GOT3 (cell line): ENCODE measurements around the gene RFXANK.
"Not testable (repeated sequence)": the region's sequence is repeated elsewhere in the genome, so short reads cannot be mapped to it uniquely, and the experiment has no call there.

ENCODE experiments used
- DNase-seq: peaks from one replicate; lab custom pipeline; 2025; ENCODE audit warnings: mixed read lengths; lab: John Stamatoyannopoulos, UW

Gene RFXANK

DNA sequence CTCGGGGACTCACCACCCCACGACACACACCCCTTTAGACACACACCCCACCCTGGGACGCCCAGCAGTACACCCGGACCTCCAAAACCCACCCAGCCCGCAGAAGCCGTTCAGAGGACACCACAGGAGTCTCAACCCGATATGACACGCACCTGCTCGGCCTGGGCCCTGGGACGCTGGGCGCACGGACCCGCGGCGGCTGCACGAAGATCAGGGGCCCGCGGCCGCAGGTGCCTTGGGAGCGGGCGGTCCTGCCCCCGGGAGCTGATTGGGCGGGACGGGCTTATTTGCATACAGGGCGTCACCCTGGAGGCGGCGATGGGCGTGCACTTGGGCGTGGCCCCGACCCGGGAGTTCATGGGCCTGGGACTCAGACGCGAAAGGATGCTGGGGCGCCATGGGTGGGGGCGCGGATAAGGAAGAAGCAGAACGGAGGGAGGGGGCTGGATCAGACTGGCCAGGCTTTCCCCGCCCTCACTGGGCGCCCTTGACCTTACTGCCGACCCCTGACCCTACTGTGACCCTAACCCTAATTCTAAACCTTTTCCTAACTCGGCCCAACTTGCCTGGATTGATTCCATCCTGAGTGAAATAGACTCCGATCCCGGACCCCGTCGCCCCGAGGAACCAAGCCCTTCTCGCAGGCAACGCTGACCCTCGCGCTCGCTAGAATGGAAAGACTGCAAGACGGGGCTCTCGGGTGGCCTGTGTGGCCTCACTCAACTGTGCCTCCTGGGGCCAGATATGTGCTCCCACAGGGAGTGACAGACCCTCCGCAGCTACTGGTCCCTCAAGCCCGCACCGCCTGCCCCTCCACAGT lies 21.8 kb upstream of the RFXANK start, which contains the start of gene MEF2B:
MEF2B (minus strand) TSS at position 211 of the 820 bp plus-strand sequence. CDS start 19,528 bp downstream, outside the sequence.
- no peak for DNase-seq

DNA sequence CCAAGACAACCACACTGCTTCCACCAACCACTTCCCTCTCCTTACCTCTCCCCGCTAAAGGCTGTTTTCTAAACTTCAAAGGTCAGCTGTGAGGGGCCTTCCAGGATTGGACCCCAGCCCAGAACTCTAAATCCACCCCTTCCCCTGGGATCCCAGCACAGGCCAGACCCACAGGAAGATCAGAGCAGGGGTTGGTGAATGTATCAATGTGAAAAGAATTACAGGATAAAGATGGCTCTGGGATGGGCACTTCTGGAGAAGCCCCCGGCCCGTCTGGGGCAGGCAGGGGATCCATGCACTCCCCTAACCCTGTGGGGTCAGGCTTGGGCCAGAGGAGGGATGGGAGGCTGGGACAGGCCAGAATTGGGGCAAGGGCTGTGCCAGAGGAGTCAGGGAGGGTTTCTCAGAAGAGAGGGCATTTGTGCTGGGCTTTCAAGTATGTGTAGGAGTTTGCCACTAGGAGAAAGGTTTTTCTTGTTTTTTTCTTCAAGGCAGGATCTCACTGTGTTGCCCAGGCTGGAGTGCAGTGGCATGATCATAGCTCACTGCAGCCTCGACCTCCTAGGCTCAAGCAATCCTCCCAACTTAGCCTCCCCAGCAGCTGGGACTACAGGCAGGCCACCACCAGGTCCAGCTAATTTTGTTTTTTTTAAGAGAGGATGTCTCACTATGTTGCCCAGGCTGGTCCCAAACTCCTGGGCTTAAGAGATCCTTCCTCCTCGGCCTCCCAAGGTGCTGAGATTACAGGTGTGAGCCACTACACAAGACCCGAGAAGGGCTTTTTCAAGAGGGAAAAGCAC lies 21.0 kb upstream of the RFXANK start:
- no peak for DNase-seq

DNA sequence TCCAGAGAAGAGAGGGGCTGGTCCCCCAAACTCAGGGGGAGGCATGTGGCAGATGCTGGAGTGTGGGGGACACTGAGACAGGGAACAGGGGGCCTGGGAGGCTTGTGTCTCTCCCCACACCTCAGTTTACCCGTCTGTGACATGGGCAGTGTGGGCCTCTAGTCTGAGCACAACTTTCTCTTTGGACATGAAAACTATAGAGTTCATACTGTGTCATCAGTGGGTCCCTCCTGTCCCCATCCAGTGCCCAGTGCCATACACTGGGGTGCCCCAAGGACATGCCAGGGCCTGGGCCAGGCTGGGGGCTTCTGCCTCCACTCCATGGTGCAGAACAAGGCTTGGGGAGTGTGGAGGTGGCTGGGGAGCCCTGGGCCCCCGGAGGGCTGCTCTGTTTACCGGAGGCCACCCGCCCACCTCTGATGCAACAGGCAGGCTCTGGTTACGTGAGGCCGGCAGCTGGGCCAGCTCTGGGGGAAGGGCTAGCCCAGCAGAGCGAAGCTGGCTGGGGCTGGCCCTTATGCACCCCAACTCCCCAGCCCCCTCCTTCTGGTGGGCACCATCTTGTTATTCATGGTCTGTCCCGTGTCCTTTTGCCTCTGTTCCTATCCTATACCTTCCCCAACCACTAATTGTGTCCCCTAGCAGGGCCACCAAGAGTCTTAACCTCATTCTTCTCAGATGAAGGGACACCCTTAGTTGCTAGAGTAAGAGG lies 20.1 kb upstream of the RFXANK start:
- DNase-seq = no peak

DNA sequence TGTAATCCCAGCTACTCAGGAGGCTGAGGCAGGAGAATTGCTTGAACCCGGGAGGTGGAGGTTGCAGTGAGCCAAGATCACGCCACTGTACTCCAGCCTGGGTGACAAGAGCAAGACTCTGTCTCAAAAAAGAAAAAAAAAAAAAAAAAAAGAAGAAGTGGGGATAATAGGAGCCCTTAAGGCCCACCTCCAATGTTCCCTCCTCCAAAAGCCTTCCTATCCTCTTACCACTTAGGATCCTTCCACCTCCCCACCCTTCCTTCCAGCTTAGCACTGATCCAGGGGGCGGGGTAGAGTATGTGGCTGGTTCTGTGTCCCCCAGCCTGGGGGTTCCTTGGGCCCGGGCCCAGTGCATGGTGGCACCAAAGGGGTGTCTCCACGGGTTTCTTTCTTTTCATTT lies 18.8 kb upstream of the RFXANK start:
- DNase-seq = not testable (repeated sequence)

DNA sequence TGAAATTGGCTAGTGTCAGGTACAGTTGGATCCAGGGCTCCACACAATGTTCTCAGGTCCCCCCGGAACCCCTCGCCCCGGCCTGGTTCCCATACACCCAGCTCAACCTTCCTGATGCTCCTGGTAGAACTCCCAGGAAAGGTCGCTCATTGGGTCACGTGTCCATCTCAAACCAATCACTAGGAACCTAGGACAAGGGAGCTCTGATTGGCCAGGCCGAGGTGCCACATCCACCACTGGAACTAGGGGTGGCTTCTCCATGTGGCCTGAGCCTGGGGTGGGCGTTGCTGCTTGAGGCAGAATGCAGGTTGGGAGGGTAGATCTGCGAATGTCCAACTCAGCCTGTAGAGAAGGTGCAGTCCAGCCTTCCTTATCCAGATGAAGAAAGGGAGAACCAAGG lies 15.1 kb upstream of the RFXANK start:
- DNase-seq = no peak

DNA sequence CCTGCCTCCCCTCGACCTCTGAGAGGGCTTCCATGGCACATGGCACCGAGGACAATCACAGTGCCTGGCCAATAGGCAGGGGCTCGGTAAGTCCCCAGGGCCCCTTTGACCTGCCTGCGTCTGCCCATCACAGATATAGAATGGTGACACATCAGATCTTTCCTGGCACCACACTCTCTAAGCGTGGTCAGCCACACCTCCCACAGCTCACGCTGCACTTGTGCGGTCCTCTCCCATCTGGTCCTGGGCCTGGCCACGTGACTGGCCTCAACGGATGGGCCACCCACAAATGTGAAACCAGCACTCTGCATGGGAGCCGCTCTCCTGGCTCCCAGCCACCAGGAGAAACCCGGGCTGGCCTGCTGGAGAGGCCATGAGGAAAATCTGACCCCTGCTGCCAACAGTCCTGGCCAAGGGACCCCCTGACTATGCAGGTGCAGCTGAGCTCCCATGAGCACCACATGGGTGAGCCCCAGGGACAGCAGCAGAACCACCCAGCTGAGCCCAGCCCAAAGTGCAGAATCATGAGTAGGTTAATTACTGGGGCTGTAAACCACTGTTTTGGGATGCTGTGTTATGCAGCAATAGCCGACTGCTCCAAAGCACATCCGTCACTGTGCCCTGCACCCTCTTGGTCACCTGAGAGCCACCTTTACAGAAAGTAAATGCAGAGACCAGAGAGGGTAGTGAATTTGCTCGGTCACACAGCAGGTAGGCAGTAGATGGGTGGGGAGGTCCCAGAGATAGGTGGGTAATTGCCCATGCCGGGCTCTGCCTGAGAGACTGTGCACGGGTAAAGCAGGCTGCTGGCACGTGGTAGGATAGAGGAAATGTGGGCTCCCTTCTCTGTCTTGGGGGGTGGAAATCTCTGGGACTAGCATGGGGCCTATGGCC lies 12.3 kb upstream of the RFXANK start:
- DNase-seq = no peak

DNA sequence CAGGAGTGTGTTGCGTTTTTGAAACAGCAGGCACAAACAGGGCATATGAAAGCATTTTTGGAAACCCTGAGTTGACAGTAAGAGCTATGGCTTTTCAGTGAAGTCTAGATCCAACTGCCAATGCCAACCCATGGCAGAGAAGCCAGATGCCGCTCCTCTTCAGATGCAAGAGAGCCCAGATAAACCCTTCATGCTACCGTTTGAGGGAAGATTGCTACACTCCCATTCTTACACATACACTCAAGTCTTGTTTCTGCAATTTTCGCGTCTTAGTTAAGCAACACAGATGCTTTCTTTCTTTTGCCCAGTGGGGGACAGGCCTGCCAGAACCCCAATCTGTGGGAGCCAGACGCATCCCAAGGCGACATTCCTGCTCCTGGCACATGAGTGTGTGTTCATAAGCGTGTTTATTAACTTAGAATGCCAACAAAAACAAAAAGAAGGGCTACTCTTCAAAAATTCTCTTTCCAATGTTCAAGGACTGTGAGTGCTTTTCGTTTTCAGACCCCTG lies 10.5 kb upstream of the RFXANK start:
- DNase-seq = no peak

DNA sequence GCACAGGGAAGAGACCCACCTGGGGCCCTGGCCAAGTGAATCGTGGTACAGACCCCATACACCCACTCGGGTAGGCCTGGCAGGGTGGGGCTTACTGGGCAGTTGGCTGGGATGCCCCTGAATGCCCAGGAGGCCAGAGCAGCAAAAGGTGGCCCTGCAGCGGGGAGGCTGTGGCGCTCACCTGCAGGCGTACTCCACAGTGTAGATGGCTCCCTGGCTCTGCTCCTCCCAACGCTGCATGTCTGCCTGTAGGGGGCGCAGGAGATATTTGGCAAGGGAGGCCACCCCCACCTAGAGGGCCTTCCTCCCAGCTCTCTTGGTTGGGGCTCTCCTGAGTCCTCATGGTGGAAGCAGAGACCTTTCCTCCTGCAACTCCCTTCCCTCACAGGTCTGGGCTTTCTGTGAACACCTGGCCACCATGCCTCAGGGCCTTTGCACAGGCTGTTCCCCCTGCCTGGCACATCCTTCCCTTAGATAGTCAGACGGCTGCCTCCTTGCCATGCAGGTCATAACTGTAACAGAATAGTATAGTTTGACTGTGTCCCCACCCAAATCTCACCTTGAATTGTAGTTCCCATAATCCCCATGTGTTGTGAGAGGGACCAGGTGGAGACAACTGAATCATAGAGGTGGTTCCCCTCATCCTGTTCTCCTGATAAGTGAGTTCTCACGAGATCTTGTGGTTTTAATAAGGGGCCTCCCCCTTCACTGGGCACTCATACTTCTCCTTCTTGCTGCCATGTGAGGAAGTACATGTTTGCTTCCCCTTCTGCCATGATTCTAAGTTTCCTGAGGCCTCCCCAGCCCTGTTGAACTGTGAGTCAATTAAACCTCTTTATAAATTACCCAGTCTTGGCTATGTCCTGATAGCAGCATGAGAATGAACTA lies 6.0 kb upstream of the RFXANK start:
- DNase-seq = no peak

DNA sequence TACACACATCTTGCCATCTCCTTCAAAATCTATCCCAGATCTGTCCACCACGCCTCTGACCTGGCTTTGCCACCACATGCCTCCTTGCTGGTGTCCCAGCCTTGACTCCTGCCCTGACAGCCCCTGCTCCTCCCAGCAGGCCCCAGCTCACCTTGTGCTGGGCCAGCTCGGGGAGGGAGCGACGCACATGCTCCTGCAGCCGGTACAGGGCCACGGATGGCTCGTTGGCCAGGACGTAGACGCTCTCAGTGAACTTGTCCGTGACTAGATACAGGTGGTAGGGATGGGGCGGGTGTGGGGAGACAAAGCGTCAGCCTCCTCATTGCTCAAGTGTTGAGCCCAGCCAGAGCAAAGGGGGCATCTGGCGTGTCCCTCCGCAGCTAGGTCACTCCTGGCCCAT lies 5.3 kb upstream of the RFXANK start:
- no peak for DNase-seq

DNA sequence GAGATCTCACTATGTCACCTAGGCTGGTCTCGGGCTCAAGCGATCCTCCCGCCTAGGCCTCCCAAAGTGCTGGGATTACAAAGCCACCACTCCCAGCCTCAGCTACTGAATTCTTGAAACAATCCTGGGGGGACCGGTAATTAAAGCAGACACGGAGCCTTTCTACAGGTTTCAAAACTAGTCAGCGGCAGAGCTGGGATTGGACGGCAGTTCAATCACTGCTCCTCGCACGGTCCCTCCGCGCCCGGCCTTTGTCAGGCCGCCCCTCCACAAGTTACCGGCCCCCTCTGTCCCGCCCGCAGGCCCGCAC lies 335 bp upstream of the RFXANK start:
- no peak for DNase-seq

DNA sequence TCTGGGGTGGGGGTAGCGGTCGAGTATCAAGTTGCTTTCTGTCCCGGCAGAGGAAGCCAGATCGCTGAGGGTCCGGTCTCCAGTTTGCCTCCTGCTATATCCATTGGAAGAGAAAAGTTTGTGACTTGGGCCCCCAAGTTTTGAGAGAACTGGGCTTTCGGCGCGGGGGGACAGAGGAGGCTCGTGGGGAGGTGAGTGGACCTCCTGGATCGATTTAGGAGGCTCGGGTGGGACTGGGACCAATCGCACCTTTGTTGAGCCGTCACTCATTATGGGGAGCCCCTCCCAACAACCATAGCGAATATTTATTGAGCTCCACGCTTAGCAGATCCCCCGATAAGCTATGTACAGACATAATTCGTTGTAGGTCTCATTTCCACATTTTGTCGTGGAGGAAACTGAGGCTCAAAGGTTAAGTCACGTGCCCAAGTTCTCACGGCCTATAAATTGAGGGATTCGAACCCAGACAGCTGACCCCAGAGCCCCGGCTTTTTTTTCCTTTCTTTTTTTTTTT lies 909 bp downstream of the RFXANK start:
- DNase-seq = no peak

DNA sequence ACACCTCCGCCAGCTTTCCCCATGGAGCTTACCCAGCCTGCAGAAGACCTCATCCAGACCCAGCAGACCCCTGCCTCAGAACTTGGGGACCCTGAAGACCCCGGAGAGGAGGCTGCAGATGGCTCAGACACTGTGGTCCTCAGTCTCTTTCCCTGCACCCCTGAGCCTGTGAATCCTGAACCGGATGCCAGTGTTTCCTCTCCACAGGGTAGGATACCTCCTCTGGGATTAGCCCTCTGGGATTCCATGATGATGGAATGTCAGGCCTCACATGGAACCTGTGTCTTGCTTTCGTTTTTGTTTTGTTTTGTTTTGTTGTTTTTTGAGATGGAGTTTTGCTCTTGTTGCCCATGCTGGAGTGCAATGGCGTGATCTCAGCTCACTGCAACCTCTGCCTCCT lies 1.9 kb downstream of the RFXANK start:
- DNase-seq = no peak

DNA sequence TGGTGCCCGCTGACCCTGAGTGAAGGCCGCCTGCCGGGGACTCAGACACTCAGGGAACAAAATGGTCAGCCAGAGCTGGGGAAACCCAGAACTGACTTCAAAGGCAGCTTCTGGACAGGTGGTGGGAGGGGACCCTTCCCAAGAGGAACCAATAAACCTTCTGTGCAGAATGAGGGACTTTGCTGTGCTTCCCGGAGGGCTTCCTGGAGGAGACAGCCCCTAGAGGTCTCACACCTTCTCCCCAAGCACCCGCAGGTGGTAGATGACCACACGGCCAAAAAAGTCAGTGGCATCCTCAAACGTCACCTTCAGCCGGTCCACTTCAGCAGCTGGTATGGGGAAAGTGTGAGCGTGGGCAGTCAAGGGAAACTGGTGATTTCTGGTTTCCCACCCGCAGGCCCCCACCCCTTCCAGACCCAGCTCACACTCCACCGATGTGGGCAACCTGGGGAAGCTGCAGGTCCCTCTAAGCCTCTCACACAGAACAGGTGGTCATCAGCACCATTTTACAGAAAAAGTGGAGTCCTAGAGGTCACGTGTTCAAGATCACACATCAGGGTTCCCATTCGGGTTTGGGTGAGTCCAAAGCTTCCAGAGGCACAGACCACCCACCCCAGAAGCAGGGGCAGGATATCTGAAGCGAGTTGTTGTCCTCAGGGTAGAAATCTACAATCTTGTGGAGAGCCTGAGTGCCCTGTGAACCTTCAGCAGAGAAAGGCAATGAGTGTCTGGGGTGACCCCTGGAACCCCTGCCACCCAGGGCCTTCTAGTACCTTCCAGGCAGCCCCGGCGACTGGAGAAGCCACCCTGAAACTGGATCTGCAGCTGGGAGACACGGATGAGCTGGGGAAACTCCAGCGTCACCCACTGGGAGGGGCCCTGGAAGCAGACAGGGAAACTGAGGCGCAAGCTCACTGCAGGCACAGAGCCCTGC lies 9.9 kb downstream of the RFXANK start:
- DNase-seq = no peak

DNA sequence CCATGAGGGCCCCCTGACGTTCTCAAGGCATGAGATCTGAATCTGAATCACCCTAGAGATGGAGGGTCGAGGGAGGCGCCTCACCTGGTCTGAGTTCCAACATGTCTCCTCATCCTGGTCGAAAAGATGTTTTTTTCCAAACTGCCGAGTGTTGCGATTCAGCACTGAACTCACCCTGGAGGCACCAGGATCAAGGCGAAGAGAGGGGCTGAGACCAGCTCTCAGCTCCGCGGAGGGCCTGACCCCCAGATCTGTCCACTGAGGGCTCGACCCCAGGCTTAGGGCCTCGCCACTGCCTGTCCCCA lies 10.6 kb downstream of the RFXANK start:
- no peak for DNase-seq

DNA sequence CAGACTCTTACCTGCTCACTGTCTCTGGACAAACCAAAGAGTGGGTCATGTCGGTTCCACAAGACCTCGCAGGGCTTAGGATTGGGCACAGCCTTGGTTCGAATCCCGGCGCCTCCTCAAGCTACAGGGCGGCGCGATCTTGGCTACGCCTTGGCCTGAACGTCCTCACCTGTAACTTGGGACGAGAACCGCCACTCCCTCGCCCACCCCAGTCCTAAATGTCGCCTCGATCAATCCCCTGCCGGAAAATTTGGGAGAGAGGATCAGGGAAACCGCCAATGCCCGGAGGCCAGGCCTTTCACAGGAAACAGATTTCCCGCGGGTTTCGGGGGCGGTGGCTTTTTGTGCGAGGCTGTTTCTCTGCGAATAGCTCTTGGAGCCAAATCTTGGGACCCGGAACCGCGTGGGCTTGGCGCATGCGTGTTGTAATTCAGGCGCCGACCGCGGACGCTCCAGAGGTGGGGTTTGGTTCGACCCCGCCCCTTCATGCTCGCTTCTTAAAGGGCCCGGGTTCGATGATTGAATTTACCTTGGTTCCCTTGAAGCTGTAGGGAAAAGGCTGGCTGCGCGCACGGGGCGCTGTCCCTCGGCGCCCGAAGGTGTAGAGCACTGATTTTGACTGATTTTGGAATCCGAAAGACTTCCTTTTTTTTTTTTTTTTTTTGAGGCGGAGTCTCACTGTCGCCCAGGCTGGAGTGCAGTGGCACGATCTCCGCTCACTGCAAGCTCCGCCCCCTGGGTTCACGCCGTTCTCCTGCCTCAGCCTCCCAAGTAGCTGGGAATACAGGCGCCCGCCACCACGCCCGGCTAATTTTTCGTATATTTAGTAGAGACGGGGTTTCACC lies 11.2 kb downstream of the RFXANK start, which contains the start of gene NR2C2AP:
NR2C2AP (minus strand) TSS at position 403 of the 845 bp plus-strand sequence; CDS start at position 49, 354 bp downstream.
- peak; percentile 64 for DNase-seq

DNA sequence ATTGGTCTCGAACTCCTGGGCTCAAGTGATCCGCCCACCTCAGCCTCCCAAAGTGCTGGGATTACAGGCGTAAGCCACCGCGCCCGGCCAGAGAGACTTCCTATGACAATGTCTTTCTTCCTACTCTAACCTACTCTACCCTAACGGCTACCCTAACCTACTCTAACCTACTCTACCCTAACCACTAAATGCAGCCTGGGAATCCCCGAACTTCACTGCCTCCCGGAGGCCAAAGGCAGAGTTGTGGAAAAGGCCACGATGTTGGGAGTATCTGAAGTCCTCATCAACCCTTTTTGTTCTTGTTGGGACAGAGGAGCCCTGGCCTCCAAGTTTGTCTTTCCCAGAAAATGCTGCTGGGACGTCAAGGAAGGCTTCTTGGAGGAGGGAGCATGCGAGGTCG lies 12.1 kb downstream of the RFXANK start:
- DNase-seq = no peak

DNA sequence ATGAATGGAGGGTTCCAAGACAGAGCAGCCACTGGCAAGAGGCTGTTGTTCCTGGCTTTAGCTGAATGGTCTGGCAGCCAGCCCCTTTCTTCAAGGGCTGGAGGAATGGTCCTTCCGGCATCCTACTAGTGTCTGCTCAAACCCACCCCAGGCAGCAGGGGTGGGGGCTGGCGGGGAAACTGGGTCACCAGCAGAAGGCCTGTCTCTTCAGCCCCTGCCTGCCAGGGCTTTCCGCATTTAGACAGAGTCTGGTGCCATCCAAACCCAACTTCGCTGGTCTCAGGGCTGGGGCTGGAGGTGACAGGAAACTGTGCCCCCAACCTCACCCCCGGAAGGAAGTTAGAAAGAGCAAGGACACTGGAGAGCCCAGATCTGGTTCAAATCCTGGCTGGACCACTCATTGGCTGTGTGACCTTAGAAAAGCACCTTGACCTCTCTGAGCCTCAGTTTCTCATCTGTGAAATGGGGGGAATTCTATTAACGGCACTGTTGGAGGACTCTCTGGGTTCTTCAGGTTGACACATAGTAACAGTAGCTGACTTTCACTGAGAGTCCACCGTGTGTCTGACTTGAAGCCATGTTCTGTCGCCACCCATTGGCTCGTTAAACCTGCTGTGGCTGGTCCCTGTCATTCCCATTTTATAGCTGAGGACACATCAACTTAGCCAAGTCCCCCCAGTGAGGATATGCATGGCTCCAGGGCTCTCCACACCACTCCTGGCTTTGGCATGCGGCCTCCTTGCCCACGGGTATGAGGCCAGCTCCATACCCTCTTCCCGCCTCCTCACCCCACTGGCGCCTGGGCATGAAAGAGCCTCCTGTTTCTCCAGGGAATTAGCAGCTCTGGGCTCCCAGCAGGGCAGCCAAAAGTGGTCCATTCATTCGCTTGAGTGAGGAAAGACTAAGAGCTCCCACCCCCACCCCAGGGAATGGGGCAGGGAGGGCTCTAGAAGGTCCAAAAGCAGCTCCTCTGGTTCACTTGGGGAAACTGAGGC lies 13.7 kb downstream of the RFXANK start:
- no peak for DNase-seq
